Amniotic epithelial cell (primary cell): ENCODE measurements around the gene MFAP5.
"Not testable (repeated sequence)": the region's sequence is repeated elsewhere in the genome, so short reads cannot be mapped to it uniquely, and the experiment has no call there.

Experiments used
- DNase-seq: peaks from one replicate; pipeline ENCODE4 v3.0.0-alpha.2; 2010; ENCODE audit warnings: low read depth

Gene MFAP5

DNA sequence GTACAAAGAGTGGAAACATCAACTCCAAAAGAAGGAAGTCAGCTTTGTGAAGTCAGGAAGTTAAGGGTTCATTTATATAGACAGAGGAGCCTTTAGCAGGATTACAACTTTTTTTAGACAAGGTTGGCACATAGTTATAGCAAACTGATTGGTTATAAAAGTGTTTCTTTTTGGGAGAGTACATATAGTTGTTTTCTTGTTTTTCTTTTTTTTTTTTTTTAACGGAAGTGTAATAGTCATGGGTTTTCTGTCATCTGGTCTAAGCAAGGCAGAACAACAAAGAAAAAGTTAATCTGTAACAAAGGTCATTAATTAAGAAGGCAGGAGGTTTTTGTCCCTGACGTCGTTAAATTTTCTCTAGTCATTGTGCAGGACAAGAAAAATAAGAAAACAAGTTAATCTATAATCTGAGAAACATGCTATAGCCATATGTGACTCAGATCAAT, 13.0 kb upstream of the MFAP5 start:
- no peak for DNase-seq

DNA sequence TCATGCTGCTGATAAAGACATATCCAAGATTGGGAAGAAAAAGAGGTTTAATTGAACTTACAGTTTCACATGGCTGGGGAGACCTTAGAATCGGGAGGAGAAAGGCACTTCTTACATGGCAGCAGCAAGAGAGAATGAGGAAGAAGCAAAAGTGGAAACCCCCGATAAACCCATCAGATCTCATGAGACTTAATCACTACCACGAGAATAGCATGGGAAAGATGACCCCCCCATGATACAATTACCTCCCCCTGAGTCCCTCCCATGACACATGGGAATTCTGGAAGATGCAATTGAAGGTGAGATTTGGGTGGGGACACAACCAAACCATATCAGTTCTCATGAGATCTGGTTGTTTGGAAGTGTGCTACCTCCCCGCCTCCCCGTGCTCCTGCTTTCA, 9.8 kb upstream of the MFAP5 start:
- no peak for DNase-seq

DNA sequence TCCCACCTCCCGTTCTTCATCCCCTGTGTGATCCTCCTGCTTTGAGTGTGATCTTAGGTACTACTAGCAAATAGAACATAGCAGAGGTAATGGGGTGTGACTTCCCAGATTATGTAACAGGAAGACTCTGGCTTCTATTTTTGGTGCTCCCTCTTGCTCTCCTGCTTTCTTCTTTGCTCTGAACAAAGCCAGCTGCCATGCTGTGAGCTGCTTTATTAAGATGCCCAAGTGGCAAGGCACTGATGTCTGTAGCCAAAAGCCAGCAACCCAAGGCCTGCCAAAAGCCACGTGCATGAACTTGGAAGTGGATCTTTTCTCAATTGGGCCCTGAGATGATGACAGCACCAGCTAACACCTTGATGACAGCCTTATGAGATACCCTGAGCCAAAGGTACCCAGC, 5.8 kb upstream of the MFAP5 start:
- DNase-seq: no peak

DNA sequence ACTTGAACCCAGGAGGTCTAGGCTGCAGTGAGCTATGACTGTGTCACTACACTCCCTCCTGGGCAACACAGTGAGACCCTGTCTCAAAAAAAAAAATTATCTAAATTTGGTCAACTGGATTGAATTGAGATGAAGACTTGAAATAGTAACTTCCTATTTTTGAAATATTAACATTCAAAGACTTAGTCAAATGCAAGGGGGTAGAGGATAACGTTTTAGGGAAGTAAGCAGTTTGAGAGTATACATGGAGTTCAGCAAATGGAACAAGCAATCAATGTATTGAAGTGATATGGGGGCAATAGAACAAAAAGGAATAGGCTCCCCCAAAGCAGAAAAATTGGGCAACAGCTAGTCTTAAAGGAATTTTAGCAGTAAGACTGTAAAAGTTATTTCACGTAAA, 4.6 kb upstream of the MFAP5 start:
- DNase-seq: no peak

DNA sequence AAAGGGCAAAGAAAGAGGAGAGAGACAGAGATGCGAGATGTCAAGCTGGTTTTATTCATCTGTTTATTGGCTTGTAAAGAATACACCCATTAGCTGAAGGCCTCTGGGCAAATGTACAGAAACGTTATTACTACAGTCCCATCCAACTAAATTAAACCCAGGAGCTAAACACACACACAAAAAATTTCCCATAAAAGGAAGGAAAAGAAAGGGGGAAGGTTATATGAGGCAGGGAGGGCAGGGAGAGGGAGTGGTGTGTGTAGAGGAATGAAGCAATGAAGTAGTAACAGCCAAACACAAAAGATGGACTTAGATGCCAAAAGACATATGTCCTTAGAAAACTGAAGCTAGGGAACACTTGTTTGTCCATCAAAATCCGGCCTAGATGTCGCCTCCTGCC, 3.1 kb upstream of the MFAP5 start:
- DNase-seq: no peak

DNA sequence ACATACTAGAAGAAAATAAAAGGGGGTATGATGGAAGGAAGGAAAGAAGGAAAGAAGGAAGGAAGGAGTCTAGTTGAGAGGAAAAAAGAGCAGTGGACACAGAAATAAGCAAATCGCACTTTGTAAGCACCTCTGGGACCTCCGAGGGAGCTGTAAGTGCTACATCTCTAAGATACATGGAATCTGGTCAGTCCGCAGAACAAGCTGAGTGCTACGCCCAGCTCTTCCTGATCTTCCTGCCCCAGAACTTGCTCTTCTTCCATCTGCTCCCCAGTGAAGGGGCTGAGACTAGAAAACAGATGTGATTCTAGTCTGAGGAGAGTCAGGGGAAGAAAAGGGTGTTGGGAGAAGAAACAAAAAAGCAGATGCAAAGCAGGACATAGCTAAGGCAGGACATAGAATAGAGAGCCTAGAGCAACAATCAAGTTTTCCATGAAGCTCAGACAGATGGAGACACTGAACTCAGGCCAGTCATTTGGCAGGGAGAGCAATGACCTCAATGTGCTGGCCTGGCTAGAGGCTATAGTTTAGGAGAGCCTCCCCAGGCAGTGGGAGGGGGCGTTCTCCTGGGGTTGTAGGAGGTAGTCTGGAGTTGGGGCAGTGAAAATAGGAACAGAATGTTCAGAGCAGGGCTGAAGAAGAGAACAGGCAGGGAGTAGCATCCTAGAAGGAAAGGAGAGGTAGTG, 1.7 kb upstream of the MFAP5 start:
- DNase-seq: no peak

DNA sequence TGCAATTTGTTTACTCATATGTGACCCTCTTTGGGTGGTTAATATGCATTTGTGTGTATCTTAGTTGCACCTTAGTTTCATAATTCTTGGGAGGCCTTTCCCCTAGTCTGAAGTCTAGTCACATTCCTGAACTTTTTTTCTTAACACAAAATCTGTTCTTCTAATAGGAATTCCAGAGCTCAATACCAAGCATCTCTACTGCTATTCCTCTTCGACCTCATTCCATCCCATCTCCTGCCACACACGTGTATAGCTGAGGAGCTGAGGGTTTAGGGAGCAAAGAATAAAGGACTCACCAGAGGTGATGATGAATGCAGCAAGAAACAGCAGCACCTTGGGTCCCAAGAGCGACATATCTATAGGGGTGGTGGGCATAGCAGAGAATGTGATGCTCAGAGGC, 875 bp downstream of the MFAP5 start:
- no peak for DNase-seq

DNA sequence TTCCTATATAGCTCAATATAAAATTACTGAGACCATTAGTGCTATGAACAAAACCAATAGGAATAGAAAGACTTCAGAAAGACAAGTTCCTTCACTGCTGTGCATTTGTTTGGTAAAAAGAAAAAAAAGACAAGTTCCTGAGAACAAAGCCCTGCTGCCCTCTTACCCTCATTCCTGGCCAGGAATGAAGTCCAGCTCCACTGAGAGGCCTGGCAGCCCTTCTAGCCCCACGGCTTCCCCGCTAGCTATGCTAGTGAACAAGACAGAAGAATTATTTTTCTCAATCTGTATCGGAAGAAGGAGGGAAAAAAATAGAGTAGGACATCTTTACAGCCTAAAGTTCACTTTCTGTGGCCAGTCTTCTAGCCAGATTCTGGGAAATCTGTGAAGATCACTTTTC, 1.6 kb downstream of the MFAP5 start:
- DNase-seq: no peak

DNA sequence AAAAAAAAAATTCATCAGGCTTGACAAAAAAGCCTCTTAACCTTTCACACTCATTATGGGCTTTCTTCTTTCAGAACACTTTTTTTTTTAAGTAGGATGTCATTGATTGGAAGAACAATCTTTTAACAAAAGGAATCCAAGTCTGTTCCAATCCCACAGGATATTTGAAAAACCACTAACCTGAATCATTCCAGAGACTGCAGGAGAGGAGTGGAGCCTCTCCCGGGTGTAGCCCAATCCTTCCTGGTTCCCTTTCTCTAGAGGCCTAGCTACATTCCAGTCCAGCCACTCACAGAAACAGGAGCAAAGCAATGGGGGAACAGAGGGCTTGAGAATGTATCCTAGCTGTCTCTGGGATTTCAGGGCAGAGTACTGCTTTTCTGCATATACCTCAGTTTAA, 4.3 kb downstream of the MFAP5 start:
- DNase-seq: peak; percentile 52

DNA sequence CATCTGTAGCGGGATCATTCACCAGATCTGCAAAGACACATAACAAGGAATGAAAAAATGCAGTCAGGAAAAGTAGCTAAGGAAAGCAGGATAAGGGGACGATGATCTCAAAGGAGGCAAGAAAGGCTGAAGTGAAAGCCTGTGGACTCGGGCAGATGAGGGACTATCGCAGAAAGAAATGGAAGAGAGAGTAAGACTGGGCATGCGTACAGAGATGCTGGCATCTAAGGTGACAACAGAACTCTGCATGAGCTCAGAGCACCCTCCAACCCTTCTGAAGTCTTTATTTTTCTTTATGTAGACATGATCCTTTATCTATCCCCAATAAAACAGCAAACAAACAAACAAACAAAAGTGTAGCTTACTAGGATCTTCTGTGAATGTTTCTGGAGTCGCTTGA, 7.2 kb downstream of the MFAP5 start:
- no peak for DNase-seq

DNA sequence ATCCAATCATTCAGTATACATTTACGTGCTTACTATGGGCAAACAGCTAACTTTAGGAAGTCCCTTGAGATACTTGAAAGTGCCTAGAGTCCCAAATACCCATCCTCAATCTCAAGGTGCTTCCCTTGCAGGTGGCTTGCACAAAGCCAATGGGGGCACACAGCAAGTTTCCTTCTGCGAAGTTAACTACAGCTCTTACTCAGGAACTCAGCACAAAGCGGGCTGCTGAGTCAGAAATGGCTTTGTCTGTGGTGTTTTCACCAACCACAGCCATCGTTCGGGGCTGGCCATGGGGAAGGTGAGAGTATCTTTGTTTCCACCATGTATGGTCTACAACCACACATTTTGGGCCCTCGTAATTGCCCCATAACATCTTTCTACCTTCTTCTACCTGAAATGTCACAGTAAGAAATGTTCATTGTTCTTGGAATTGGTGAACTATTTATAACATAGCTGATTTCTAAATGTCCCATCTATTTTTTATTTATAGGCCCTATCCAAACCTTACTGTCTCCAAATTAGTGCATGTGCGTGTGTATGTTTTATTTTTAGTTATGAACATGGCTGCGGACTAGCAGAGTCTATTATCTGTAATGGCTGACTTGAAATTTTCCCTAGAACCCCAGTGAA, 13.9 kb downstream of the MFAP5 start:
- no peak for DNase-seq

DNA sequence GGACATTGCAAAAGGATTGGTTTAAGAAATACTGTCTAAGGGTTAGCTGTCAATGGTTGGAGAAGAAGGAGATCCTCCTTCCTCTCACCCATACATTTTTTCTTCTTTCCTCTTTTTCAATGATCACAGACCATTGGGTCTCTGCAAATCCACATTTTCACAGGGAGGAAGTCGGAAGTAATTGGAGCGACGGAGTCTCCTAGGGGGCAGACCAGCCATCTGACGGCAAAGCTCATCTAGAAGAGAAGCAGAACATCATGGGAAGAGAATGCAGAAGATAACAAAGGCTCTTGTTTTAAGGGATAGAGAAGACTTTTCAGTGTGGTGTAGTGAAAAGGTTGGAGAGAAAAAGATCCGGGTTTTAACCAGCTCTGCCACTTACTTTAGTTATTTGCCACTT, 14.7 kb downstream of the MFAP5 start:
- no peak for DNase-seq

DNA sequence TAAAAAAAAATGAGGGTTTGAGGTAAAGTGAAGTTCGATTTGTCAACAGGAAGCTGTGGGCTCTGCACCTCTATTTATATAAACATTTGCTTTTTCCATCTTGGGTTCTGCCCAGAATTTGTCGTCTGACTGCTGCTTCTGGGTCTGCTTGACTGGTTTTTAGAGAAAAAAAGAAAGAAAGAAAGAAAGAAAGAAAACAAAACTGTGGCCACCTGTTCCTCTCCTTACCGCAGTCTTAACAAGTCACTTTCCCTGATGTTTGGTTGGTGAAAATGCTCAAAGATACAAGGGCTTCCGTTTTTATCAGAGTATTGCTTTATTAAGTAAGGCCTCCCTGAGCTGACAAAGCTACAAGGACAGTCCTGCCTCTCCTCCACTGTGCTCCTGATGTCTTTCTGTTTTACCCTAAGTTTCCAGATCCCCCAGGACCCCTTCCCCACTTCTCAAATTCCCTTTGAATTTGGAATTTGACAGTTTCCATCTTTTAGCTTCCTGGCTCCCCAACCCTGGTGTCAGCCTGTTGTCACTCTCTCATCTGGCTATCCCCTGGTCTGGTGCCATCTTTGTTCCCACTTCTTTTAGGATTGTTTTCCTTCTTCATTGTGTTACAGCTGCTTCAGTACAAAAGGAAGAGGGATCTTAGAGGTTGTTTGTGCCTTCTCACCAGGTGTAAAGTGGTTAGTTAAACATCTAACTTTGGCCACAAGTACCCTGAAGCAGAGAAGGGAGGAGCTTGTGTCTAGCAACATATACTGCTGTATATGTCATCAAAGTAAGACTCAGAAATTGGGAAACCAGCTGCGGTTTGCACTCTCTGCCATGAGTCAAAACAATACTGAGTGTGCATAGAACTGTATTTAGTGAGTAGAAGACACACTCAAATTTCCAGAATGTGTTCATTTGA, 18.0 kb downstream of the MFAP5 start:
- peak; percentile 5 for DNase-seq

DNA sequence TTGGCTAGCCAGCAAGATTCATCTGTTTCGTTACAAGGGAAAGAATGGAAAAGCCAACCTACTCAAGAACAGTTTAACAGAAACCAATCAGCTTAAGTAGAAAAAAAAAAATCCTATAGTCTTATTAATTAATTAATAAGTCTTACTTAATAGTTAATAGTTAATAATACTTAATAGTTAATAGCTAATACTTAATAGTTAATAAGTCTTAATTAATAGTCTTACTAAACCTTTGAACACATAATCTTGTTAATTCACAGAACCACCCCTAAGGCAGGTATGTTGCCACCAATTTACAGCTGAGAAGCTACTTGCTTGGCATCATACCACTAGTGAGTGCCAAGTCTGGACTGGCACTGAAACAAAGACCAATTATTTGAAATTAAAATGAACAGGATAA, 19.9 kb downstream of the MFAP5 start:
- no peak for DNase-seq

DNA sequence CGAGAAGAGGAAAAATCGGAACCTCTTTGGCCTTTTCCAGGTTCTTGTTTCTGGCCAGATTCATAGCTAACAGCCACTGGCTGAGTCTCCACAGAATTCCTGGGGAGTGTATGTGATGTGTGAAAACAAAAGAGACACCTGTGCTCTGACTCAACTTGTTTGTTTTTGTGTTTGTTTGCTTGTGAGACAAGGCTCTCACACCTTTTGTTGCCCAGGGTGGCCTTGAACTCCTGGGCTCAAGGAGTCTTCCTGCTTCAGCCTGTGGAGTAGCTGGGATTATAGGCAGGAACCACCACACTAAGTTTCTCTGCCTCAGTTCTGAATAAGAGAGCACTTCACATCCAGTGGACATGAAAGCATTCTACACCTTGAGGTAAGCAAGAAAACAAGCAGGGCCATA, 22.7 kb downstream of the MFAP5 start:
- no peak for DNase-seq

DNA sequence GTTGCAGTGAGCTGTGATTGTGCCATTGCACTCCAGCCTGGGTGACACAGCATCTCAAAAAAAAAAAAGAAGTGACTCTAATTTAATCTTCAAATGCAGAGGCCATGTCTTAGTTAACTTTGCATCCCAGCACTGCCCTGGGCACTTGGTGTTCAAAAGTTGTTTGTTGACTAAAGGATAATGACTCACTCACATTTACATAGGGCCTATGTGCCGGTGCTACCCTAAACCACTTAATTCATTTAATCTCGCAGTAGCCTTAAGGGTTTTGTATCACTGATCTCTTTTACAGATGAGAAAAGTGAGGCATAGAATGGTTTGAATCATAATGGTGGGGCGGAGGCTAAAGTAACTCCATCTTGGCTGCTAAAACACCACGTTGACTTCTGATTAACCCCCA, 23.7 kb downstream of the MFAP5 start:
- no peak for DNase-seq

DNA sequence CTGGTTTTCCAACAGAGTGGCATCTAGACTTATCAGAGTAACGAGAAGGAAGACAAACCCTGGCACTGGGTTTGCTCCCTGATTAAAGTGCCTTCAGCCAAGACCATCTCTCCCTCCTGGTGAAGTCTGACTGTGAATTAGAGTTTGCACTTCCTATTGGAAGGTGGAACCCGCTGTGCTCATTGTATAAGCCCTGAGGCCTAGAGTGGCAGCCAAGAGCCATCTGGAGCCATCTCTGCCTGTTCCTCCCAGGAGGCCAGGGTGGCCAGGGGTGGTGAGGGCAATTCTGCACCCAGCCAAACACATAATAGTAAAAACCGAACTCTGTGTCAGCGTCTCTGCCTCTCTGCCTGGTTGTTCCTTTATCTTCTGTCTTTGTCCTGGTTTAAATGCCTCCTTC, 25.0 kb downstream of the MFAP5 start:
- DNase-seq: no peak

DNA sequence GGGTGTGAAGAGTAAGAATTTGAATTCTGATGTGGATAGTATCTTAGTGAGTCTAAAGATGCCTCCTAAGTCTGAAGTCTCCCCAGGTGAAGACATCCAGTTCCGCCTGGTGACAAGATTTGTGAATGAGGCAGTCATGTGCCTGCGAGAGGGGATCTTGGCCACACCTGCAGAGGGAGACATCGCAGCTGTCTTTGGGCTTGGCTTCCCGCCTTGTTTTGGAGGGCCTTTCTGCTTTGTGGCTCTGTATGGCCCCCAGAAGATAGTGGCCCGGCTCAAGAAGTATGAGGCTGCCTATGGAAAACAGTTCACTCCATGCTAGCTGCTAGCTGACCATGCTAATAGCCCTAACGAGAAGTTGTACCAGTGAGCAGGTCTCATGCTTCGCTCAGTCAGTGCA, 25.4 kb downstream of the MFAP5 start:
- no peak for DNase-seq

DNA sequence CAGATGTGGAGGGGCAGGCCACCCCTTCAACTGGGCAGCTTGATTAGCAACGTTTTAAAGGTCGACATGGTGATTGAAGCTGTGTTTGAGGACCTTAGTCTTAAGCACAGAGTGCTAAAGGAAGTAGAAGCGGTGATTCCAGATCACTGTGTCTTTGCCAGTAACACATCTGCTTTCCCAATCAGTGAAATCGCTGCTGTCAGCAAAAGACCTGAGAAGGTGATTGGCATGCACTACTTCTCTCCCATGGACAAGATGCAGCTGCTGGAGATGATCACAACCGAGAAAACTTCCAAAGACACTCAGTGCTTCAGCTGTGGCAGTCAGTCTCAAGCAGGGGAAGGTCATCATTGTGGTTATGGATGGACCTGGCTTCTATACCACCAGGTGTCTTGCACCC, 26.0 kb downstream of the MFAP5 start:
- DNase-seq: no peak

DNA sequence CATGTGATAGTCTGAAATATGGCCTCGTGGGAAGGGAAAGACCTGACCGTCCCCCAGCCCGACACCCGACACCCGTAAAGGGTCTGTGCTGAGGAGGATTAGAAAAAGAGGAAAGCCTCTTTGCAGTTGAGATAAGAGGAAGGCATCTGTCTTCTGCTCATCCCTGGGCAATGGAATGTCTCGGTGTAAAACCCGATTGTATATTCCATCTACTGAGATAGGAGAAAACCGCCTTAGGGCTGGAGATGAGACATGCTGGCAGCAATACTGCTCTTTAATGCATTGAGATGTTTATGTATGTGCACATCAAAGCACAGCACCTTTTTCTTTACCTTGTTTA, 26.6 kb downstream of the MFAP5 start:
- not testable (repeated sequence) for DNase-seq

DNA sequence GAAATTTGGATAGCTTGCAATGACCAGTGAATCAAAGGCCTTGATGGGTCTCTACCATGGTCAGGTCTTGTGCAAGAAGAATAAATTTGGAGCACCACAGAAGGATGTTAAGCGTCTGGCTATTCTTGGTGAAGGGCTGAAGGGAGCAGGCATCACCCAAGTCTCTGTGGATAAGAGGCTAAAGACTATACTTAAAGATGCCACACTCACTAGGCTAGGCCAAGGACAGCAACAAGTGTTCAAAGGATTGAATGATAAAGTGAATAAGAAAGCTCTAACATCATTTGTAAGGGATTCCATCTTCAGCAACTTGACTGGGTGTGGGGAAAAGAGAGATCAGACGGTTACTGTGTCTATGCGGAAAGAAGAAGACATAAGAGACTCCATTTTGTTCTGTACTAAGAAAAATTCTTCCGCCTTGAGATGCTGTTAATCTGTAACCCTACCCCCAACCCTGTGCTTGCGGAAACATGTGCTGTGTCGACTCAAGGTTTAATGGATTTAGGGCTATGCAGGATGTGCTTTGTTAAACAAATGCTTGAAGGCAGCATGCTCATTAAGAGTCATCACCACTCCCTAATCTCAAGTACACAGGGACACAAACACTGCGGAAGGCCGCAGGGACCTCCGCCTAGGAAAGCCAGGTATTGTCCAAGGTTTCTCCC, 27.2 kb downstream of the MFAP5 start:
- not testable (repeated sequence) for DNase-seq

DNA sequence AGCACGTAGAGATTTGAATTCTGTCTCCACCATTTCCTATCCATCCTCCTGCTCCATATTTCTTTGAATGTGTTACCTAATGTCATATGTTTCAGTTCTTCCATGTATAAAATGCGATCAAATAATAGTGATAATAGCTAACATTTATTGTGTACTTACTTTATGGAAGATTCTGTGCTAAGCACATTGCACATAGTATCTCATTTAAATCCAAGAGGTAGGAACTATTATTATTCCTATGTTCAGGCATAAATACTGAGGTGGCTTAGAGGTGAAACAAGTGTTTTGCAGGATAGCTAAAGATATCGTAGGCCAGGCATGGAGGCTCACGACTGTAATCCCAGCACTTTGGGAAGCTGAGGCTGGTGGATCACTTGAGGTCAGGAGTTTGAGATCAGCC, 32.5 kb downstream of the MFAP5 start:
- no peak for DNase-seq
